NCI-H460 (cell line): ENCODE results near the gene HTR1D. TPM values are rescaled to one million over a fixed set of nuclear protein-coding genes. Genes with fewer than 3 reads are reported as not detected.
"Not testable (repeated sequence)": the region's sequence is repeated elsewhere in the genome, so short reads cannot be mapped to it uniquely, and the experiment has no call there.

Source experiments
- DNase-seq: peaks from one replicate; pipeline ENCODE4 v3.0.0-alpha.2; 2016; ENCODE audit warnings: low read depth; ENCODE audit errors: extremely low read depth
- total RNA-seq: library from RNA; depleted of rRNA; stranded (reverse); fragments of >200 nt; shearing (Covaris generic); gene quantifications from 2 replicates; pipeline ENCODE4 v1.2.3, GENCODE V29; 2014

HTR1D gene
- total RNA-seq, 1 experiment from 2014 or later = 3.7 TPM

GRCh38 chr1:23221107-23221506, 3.8 kb upstream of the HTR1D start:
- no peak for DNase-seq

DNA sequence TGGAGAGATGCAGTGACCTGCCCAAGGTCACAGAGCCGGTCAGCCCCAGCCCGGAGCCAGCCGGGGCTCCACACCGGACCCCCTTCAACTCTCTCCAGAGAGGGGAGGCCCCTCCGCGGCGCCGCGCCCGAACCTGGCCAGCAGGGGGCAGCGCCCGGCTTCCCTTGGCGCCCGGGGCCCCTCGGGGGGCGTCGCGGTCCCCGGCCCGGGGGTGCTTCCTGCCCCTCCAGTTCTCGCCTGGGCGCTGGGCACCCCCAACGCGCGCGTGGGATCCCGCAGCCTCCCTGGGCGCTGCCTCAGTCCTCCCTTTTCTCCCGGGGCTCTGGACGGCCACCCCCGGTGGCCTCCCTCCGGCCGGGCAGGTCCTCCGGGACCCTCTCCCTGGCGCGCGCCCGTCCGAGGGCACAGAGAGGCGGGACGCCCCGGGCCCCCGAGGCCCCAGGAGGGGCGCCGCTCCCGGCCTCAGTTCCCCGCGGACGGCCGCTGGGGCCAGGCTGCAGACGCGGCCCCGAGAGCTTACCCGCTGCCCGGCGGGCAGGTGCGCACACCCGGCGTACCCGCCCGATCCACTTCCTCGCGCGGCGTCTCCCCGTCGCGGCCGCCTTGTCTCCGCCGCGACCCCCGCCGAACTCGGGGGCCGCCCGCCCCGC, 406 bp downstream of the HTR1D start:
- no peak for DNase-seq

DNA sequence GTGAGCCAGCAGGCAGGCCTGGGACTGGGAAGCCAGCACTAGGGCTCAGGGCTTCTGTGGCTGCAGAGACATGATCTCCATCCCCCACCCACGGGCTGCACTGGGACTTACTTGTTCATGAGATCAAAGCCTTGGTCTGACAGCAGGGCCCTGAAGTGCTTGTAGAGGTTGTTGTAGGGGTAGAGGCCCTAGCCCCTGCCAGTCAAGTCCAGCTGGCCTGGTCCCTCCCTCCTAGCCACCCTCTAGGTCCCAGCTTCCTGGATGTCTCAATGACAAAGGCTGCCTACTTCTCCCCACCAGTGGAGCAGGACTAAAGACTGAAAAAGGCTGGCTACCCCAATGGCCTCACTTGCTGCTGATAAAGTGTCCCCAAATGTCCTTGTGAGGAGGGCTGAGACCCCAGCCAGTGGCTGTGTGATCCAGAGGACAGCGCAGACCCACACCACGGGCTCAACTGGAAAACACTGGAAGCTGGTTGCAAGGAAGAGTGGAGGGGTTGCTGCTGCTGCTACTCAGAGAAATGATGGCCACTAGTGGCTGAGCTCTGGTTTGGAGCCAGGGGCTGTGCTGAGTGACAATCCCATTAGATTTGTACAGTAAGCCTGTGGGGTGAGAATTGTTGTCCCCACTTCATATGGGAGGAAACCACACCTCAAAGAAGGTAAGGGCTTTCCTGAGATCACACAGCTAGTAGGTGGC, 1.4 kb downstream of the HTR1D start:
- no peak for DNase-seq

DNA sequence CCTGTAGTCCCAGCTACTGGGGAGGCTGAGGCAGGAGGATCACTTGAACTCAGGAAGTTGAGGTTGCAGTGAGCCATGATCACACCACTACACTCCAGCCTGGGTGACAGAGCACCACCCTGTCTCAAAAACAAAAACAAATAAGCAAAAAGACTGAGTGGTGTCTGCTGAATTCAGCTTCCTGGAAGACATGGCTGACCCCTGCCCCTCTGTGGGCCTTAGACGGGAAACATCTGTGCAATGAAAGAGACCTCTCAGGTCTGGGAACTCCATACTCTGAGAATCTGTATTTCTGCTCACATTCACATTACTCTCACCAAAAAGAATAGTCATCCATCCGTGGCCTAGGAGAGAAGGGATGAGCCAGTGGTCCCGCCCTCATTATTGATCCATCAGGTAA, 2.0 kb downstream of the HTR1D start:
- no peak for DNase-seq

DNA sequence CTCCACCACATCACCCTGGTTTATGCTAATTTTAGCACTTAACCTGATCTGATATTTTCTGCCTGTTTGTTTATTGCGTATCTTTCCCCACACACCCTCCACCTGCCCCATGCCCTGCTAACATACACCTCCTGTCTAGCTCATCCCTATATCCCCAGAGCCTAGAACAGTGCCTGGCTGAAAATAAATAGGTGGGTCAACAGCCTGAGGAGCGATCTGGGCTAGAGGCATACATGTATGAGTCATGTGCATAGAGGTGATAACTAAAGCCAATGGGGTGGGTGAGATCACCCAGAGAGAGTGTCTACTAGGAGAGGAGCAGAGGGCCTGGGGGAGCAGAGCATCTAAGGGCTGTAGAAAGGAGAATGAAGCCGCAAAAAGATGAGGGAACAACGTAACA, 2.7 kb downstream of the HTR1D start:
- no peak for DNase-seq

- no peak for DNase-seq
These were observed 5.3 kb downstream of the HTR1D start for GRCh38 chr1:23211955-23212354.

DNA sequence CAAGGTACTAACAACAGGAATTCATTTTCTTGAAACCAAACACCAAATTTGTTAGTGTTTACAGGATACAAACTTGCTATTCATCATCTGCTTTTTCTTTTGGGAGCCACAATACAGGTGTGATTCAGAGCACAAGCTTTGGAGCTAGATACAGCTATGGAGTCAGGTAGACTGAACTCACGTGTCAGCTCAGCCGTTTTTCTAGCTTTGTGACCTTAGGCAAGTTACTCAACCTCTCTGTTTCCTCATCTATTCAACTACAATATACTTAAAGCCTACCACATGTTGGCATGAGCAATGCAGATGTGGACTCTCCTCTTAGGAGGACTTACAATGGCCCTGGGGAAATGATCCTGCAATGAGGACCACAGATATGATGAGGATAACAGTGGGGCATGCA, 6.3 kb downstream of the HTR1D start:
- DNase-seq = no peak

GRCh38 chr1:23210351-23210785, 6.9 kb downstream of the HTR1D start:
- DNase-seq = no peak

GRCh38 chr1:23209770-23210169, 7.5 kb downstream of the HTR1D start:
- no peak for DNase-seq

DNA sequence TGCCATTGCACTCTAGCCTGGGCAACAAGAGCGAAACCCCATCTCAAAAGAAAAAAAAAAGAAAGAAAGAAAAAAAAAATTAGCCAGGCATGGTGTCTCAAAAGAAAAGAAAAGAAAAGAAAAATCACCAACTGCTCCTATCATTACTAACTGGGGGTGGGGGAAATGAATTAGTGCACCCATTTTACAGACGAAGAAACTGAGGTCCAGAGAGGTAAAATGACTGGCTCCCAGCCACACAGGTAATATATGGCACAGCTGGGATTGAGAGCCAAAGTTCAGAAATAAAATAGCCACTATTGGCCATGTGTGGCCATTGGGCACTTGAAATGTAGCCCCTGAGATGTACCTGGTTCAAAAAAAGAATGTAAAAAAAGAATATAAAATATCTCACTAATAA, 8.8 kb downstream of the HTR1D start:
- DNase-seq = no peak

DNA sequence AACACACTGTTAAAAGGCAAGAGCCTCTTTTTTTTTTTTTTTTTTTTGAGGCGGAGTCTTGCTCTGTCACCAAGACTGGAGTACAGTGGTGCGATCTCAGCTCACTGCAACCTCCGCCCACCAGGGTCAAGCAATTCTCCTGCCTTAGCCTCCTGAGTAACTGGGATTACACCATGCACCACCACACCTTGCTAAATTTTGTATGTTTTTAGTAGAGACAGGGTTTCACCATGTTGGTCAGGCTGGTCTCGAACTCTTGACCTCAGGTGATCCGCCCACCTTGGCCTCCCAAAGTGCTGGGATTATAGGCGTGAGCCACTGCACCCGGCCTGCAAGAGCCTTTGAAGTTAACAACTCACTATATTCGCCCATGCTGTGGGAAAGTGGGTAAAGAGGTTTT, 9.6 kb downstream of the HTR1D start:
- DNase-seq = not testable (repeated sequence)

GRCh38 chr1:23202263-23202749, 15.0 kb downstream of the HTR1D start:
- no peak for DNase-seq

GRCh38 chr1:23200883-23201282, 16.4 kb downstream of the HTR1D start:
- DNase-seq = no peak

DNA sequence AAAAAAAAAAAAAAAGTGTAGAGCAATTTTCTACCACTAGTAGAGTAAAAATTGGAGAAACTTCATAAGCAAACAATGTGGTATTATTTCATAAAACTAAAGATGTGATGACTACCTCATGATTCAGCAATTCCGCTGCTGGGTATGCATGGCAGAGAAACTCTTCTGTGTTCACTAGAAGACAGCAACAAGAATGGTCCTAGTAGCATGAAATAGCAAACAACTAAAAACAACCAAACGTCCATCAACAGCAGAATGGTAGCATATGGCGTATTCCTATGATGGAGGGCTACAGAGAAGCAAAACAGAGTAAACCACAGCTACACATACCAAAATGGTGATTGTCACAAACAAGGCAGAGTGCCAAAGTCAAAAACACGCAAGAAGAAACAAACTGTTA, 18.9 kb downstream of the HTR1D start:
- peak; percentile 64 for DNase-seq

- DNase-seq = peak; percentile 93
These were observed 20.5 kb downstream of the HTR1D start for GRCh38 chr1:23196627-23197328.

GRCh38 chr1:23194119-23194984, 22.9 kb downstream of the HTR1D start:
- DNase-seq = peak; percentile 87

- DNase-seq = no peak
These were observed 23.7 kb downstream of the HTR1D start for GRCh38 chr1:23193391-23194118.

GRCh38 chr1:23191199-23191598, 26.1 kb downstream of the HTR1D start:
- no peak for DNase-seq

GRCh38 chr1:23188936-23189452, 28.3 kb downstream of the HTR1D start:
- DNase-seq = peak; percentile 94

DNA sequence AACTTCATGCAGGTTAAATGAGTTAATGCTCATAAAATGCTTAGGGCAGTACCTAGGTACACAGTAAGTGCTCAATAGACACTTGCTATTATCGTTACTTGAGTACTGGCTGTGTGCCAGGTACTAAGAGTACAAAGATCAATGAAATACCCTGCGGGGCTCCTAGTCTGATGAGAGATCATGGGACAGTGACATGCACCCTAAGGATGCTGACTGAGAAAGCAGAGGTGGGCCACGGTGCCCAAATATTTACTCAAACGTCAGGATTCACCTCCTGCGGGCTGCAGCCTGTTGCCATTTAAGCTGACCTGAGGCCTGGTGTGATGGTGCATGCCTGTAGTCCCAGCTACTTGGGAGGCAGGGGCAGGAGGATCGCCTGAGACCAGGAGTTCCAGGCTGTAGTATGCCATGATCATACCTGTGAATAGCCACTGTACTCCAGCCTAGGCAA, 28.8 kb downstream of the HTR1D start:
- no peak for DNase-seq
